Stimulated activated naive CD8-positive, alpha-beta T cell treated with anti-CD3 and anti-CD28 coated beads, Interleukin-15, amount 100 ng/mL, for 72 hours (primary cell): Measurements from ENCODE around the gene NCOA1.
A peak's percentile ranks its signal among the peaks of the same experiment; 100 is the strongest.
"Not testable (repeated sequence)": the region's sequence is repeated elsewhere in the genome, so short reads cannot be mapped to it uniquely, and the experiment has no call there.

Experiments
- ATAC-seq: fragments of 150-1000 bp; cut with Tn5 transposase; 2 replicates; pipeline ENCODE4 v1.10.0; 2021; ENCODE audit warnings: mild to moderate bottlenecking, moderate library complexity
- DNase-seq, 2 donors: peaks; one replicate each; pipeline ENCODE4 v3.0.0; 2021 to 2022
- H3K27ac Mint-ChIP-seq, 2 donors: one replicate each; pipeline ENCODE4 v1.8.0; 2022; ENCODE audit warnings: mild to moderate bottlenecking in 2 of 2, mixed read lengths in 2 of 2, moderate library complexity in 2 of 2
- H3K27me3 Mint-ChIP-seq: one replicate; pipeline ENCODE4 v1.8.0; 2022; ENCODE audit warnings: mixed read lengths
- H3K4me1 Mint-ChIP-seq: one replicate; pipeline ENCODE4 v1.8.0; 2022; ENCODE audit warnings: mild to moderate bottlenecking, mixed read lengths
- H3K4me3 Mint-ChIP-seq, 2 donors: one replicate each; pipeline ENCODE4 v1.8.0; 2022; ENCODE audit warnings: mild to moderate bottlenecking in 2 of 2, mixed read lengths in 2 of 2, moderate library complexity in 1 of 2
- H3K9me3 Mint-ChIP-seq, 2 donors: one replicate each; pipeline ENCODE4 v1.8.0; 2022; ENCODE audit warnings: mixed read lengths in 2 of 2

Gene NCOA1

GRCh38 chr2:24788816-24789215 is 297.8 kb downstream of the NCOA1 start:
- H3K9me3 Mint-ChIP-seq = no peaks in the 10 kb centered on the region
- no peak for ATAC-seq
- H3K27ac Mint-ChIP-seq = no peak overlapping the region
- H3K4me3 Mint-ChIP-seq = no peak overlapping the region
- DNase-seq = no peak
- peaks cover 17% of the 10 kb centered on the region for H3K4me1 Mint-ChIP-seq
- H3K27me3 Mint-ChIP-seq = no peaks in the 10 kb centered on the region

DNA sequence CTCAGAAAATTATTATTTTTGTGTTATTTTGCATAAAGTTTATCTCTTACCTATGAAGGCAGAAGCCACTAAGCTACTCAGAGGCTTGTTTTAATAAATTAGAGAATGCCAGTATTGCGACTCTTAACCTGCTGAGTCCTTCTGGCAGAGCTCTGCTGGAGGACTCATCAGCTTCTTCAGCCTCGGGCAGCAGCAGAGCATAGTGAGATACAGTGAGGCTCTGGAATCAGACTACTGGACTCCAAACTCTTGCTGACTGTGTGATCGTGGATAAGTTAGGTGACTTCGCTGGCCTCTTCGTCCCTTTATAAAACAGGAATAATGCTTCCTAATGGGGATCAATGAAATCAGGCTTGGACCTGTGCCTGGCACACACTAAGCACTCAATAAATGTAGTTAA is 300.4 kb downstream of the NCOA1 start:
- DNase-seq (no peak), ATAC-seq (no peak)
- H3K4me3 Mint-ChIP-seq = peak overlapping the region in 1 of 2 donors; percentile 15
- H3K9me3 Mint-ChIP-seq = no peaks in the 10 kb centered on the region
- no peaks in the 10 kb centered on the region for H3K27me3 Mint-ChIP-seq
- no peak overlapping the region for H3K27ac Mint-ChIP-seq
- peaks cover 33% of the 10 kb centered on the region for H3K4me1 Mint-ChIP-seq

DNA sequence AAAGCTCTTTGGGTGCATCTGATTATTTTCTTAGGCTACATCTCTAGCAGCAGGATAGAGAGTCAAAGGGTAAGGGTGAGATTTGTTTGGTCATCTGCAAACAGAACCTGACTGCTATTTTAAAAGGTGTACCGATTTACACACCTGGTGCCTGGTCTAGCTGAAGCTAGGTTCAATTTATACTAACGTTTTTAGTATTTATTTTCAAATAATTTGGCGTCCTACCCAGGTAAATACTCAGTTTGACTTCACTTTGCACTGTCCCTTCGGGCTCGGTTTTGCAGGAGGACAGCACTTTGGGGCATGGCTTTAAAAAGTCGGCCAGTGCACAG is 301.5 kb downstream of the NCOA1 start:
- Mint-ChIP-seq H3K27me3 (no peaks in the 10 kb centered on the region), H3K4me3 (peak overlapping the region; percentile 97 to 98), H3K4me1 (peaks cover 44% of the 10 kb centered on the region), H3K27ac (peak overlapping the region; percentile 100), H3K9me3 (no peaks in the 10 kb centered on the region)
- DNase-seq = no peak
- no peak for ATAC-seq

DNA sequence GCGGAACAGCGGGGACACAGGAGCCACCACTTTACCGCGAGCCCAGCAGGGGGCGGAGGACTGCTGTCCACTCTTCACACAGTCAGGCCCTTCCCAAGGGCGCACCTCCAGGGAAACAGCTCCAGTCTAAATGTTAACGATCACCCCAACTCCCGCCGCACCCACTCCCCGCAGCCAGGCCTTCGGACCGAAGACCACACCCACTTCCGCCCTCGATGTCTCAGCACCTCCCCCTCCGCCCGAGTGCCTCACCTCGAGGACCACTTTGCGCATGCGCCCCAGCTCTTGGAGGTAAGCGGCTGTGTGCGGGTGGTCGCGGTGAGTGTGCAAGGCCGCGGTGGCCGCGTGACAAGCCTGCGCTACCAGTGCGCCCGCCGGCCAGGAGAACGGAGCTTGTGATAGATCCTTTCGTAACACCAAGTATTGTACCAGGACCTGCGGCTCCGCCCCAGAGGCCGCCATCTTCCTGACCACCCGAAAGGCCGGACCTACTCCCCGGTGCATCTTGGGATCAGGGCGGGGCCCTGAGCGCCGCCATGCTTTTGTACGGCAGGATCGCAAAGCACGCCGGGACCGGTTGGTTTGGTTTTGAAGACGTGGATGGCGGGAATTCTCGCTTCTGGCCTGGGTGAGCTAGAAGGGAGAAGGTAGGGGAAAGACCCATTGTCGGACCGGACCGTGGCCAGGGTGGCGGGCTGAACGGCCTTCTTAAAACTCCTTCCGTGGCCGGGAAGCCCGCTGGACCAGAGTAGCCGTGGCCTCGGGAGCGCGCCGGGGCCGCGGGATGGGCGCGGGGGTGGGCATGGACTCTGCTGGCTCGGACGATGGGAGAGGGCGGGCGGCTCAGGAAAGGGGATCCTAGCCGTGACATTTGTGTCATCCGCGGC is 302.1 kb downstream of the NCOA1 start, which contains the start of the genes CENPO and PTRHD1:
TSS of gene CENPO (plus strand) at position 552 of the 887 bp plus-strand sequence. CDS start 495 bp downstream, outside the sequence.
TSS of gene PTRHD1 (minus strand) at position 518 of the 887 bp plus-strand sequence. CDS start at position 504, 14 bp downstream.
- ATAC-seq = peak; percentile 97
- Mint-ChIP-seq H3K4me3 (peak within 1 kb of the TSS; percentile 97 to 98), H3K4me1 (peaks cover 48% of the 10 kb centered on the region), H3K9me3 (no peaks in the 10 kb centered on the region), H3K27me3 (no peaks in the 10 kb centered on the region), H3K27ac (peak within 1 kb of the TSS; percentile 100)
- DNase-seq = peak; percentile 94 to 95

GRCh38 chr2:24793761-24794435 is 302.8 kb downstream of the NCOA1 start:
- Mint-ChIP-seq H3K9me3 (no peaks in the 10 kb centered on the region), H3K27me3 (no peaks in the 10 kb centered on the region), H3K4me1 (peaks cover 48% of the 10 kb centered on the region), H3K27ac (peak overlapping the region; percentile 100), H3K4me3 (peak overlapping the region; percentile 97 to 98)
- DNase-seq = peak in 1 of 2 donors; percentile 3
- ATAC-seq = no peak

- no peak overlapping the region for H3K27ac Mint-ChIP-seq
- H3K4me3 Mint-ChIP-seq = no peak overlapping the region
- H3K4me1 Mint-ChIP-seq = peaks cover 32% of the 10 kb centered on the region
- DNase-seq (no peak), ATAC-seq (no peak)
- no peaks in the 10 kb centered on the region for H3K9me3 Mint-ChIP-seq
- no peaks in the 10 kb centered on the region for H3K27me3 Mint-ChIP-seq
Measured at GRCh38 chr2:24797644-24798043, 306.6 kb downstream of the NCOA1 start.

DNA sequence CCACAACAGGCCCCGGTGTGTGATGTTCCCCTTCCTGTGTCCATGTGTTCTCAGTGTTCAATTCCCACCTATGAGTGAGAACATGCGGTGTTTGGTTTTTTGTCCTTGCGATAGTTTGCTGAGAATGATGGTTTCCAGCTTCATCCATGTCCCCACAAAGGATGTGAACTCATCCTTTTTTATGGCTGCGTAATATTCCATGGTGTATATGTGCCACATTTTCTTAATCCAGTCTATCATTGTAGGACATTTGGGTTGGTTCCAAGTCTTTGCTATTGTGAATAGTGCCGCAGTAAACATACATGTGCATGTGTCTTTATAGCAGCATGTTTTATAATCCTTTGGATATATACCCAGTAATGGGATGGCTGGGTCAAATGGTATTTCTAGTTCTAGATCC is 309.4 kb downstream of the NCOA1 start:
- not testable (repeated sequence) for H3K4me3 Mint-ChIP-seq, H3K9me3 Mint-ChIP-seq, ATAC-seq, H3K27me3 Mint-ChIP-seq, H3K27ac Mint-ChIP-seq, DNase-seq
- H3K4me1 Mint-ChIP-seq = peaks cover 23% of the 10 kb centered on the region

GRCh38 chr2:24805811-24806660 is 315.0 kb downstream of the NCOA1 start:
- H3K9me3 Mint-ChIP-seq, H3K27ac Mint-ChIP-seq: not testable (repeated sequence)
- peaks cover 15% of the 10 kb centered on the region for H3K4me1 Mint-ChIP-seq

DNA sequence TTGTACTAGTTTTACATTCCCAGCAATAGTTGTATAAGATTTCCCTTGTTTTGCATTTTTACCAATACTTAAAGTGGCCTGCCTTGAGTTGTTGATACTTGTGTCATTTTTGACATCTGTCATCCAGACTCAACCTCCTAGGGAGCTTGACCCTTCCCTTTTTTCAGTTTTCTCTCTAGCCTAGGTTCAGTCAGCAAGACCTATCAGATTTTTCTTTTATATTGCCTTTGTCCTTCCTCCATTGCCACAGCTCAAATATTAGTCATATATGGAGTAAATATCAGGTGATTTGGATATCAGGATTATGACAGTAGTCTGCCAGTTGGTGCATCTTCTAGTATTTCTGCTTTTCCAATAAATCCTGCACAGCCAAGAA is 315.6 kb downstream of the NCOA1 start:
- H3K27ac Mint-ChIP-seq = peak overlapping the region in 1 of 2 donors; percentile 8
- ATAC-seq = no peak

More at GRCh38 chr2:24805811-24806660, 315.0 kb downstream of the NCOA1 start:
- ATAC-seq, H3K4me3 Mint-ChIP-seq, H3K27me3 Mint-ChIP-seq, DNase-seq: not testable (repeated sequence)

GRCh38 chr2:24809316-24810007 is 318.4 kb downstream of the NCOA1 start:
- peaks cover 8% of the 10 kb centered on the region for H3K4me1 Mint-ChIP-seq
- ATAC-seq (no peak), DNase-seq (no peak)
- no peaks in the 10 kb centered on the region for H3K27me3 Mint-ChIP-seq
- H3K4me3 Mint-ChIP-seq = no peak overlapping the region
- H3K27ac Mint-ChIP-seq = peak overlapping the region in 1 of 2 donors; percentile 46
- H3K9me3 Mint-ChIP-seq = peaks cover 0 to 6% of the 10 kb centered on the region in 2 donors

More for the DNA sequence above, 315.6 kb downstream of the NCOA1 start:
- DNase-seq = no peak
- Mint-ChIP-seq H3K27me3 (no peaks in the 10 kb centered on the region), H3K4me3 (no peak overlapping the region), H3K4me1 (peaks cover 15% of the 10 kb centered on the region), H3K9me3 (peaks cover 0 to 6% of the 10 kb centered on the region in 2 donors)

- Mint-ChIP-seq H3K27me3 (no peaks in the 10 kb centered on the region), H3K4me1 (peaks cover 11% of the 10 kb centered on the region), H3K27ac (no peak overlapping the region), H3K9me3 (no peaks in the 10 kb centered on the region), H3K4me3 (no peak overlapping the region)
- ATAC-seq = no peak
- DNase-seq = no peak
Measured at GRCh38 chr2:24813691-24814137, 322.7 kb downstream of the NCOA1 start.

GRCh38 chr2:24814516-24814915 is 323.5 kb downstream of the NCOA1 start:
- Mint-ChIP-seq H3K4me1 (peaks cover 6% of the 10 kb centered on the region), H3K27me3 (no peaks in the 10 kb centered on the region), H3K27ac (no peak overlapping the region), H3K9me3 (no peaks in the 10 kb centered on the region), H3K4me3 (no peak overlapping the region)
- DNase-seq (no peak), ATAC-seq (no peak)

DNA sequence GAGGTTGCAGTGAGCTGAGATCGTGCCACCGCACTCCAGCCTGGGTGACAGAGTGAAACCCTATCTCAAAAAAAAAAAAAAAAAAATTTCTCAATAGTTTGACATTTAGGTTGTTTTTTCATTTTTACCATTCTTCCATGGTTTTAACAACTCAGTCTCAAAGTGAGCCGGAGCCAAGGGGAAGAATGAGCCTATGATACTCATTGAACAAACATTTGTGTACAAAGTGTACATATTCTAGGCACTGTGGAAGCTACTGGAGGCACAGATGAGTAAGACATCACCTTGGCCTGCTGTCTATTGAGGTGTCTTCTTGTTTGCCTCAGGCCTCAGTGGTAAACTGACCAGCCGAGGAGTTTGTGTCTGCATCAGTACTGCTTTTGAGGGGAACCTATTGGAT is 324.1 kb downstream of the NCOA1 start:
- H3K4me3 Mint-ChIP-seq = no peak overlapping the region
- H3K4me1 Mint-ChIP-seq = peaks cover 6% of the 10 kb centered on the region
- H3K27ac Mint-ChIP-seq = no peak overlapping the region
- no peaks in the 10 kb centered on the region for H3K27me3 Mint-ChIP-seq
- ATAC-seq (no peak), DNase-seq (no peak)
- no peaks in the 10 kb centered on the region for H3K9me3 Mint-ChIP-seq

DNA sequence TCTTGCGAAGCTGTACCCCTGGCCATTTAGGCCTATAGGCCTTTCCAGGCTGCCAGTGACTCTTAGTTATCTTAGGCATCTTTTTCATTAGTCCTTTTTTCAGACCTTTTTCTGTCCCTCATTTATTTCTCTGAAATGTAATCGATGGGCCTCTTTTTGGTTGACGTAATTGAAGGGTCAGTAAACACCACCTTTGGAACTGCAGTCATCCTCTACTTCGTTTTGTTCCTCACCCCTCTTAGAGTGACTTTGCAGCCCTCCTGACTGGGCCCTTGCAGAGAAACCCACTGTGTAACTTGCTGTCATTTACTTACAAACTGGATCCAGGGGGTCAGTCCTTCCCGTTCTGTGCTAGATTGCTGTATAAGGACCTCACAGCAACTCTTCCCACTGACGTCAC is 325.4 kb downstream of the NCOA1 start:
- H3K4me3 Mint-ChIP-seq = no peak overlapping the region
- ATAC-seq (no peak), DNase-seq (no peak)
- H3K27me3 Mint-ChIP-seq = no peaks in the 10 kb centered on the region
- no peaks in the 10 kb centered on the region for H3K9me3 Mint-ChIP-seq
- no peak overlapping the region for H3K27ac Mint-ChIP-seq
- H3K4me1 Mint-ChIP-seq = peaks cover 10% of the 10 kb centered on the region

DNA sequence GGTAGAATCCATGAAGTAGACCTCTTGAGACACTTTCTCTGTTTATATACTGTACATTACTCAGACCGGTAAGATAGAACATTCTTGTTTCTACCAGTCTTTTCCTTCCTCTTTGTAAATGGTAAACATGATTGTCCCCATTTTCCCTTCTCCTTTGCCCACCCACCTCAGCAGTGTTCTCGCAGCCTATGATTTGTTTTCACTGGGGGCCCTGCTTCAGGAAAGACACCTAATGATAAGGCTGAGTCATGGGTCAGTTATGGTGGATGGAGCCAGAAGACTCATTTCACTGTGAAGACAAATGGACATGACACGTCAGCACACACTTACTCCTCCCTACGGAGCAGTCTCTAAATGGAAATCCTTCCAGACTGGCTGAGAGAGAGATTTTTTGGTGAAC is 325.8 kb downstream of the NCOA1 start:
- H3K4me3 Mint-ChIP-seq = no peak overlapping the region
- no peak for DNase-seq
- no peak overlapping the region for H3K27ac Mint-ChIP-seq

More for the DNA sequence above, 325.8 kb downstream of the NCOA1 start:
- Mint-ChIP-seq H3K4me1 (peaks cover 12% of the 10 kb centered on the region), H3K27me3 (no peaks in the 10 kb centered on the region), H3K9me3 (no peaks in the 10 kb centered on the region)
- ATAC-seq = no peak
